Lower leg skin (tissue), 3 donors: ENCODE measurements around the gene PALLD.

Source experiments
- POLR2A ChIP-seq, 2 donors: fragments of 450-650 bp; IDR thresholded peaks; one replicate each; pipeline ENCODE4 v1.6.1; 2016 to 2017; ENCODE audit warnings: antibody characterized with exemption in 2 of 2, mild to moderate bottlenecking in 1 of 2, moderate library complexity in 1 of 2
- TF ChIP-seq, protein P1 (sequence below), 3 donors: fragments of 450-650 bp; IDR thresholded peaks; one replicate each; pipeline ENCODE4 v1.5.1; 2016; ENCODE audit warnings: antibody characterized with exemption in 3 of 3, mild to moderate bottlenecking in 3 of 3, moderate library complexity in 2 of 3

DNA sequence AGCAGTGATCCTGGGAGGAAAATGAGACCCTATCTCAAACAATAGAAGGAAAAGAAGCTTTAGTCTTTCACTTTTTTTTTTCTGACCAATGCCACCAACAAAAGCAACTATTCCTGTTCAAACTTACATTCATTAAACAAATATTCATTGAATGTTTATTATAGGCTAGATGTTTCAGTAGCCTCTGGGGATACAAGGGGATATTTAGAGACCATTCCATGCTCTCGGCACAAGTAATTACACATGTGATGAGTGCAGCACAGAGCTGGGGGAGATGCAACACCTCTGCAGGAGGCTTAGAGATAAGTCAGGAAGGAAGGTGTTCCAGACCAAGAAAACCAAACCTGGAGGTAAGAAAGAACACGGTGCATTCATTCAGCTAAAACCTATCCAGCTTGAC, 68.3 kb downstream of the PALLD start:
- TF ChIP-seq POLR2A (IDR thresholded peaks at IDR 0.05): no peak
- TF ChIP-seq, protein P1, sequence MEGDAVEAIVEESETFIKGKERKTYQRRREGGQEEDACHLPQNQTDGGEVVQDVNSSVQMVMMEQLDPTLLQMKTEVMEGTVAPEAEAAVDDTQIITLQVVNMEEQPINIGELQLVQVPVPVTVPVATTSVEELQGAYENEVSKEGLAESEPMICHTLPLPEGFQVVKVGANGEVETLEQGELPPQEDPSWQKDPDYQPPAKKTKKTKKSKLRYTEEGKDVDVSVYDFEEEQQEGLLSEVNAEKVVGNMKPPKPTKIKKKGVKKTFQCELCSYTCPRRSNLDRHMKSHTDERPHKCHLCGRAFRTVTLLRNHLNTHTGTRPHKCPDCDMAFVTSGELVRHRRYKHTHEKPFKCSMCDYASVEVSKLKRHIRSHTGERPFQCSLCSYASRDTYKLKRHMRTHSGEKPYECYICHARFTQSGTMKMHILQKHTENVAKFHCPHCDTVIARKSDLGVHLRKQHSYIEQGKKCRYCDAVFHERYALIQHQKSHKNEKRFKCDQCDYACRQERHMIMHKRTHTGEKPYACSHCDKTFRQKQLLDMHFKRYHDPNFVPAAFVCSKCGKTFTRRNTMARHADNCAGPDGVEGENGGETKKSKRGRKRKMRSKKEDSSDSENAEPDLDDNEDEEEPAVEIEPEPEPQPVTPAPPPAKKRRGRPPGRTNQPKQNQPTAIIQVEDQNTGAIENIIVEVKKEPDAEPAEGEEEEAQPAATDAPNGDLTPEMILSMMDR (IDR thresholded peaks at IDR 0.05): no peak
